H1 (cell line): Measurements from ENCODE around the gene KLHL17. TPM values are rescaled to one million over a fixed set of nuclear protein-coding genes. Genes with fewer than 3 reads are reported as not detected.

Experiments used
- CTCF ChIA-PET: fragments of 300-600 bp; sonication (Branson Sonifier 250); formaldehyde crosslinking; loops from one replicate; lab custom pipeline; 2021; ENCODE audit not compliant: partially characterized antibody; lab: Charles Lee
- POLR2A ChIA-PET: fragments of 300-600 bp; sonication (Branson Sonifier 250); formaldehyde crosslinking; loops from one replicate; lab custom pipeline; 2021; ENCODE audit warnings: inconsistent platforms; ENCODE audit not compliant: partially characterized antibody; lab: Charles Lee
- DNase-seq, 2 experiments: peaks; one replicate each; pipeline versions ENCODE4 v3.0.0 to v3.0.0-alpha.2; 2010 to 2022; ENCODE audit warnings: low spot score in 2 of 2, low read depth in 1 of 2, mixed read lengths in 1 of 2
- FAIRE-seq: peaks from 2 replicates; lab custom pipeline; 2011; peaks lifted over from hg19 to GRCh38; lab: Jason Lieb, UNC
- H2AFZ ChIP-seq: 2 replicates; pipeline ENCODE4 v1.8.1; 2012; ENCODE audit warnings: low read length, inconsistent platforms
- H2AK5ac ChIP-seq: 2 replicates; pipeline ENCODE4 v1.6.1; 2013; ENCODE audit warnings: low read depth, low read length
- H2BK120ac ChIP-seq: replicated peaks from 2 replicates; pipeline ENCODE3; 2013; ENCODE audit warnings: low read depth, low read length, inconsistent platforms
- H2BK12ac ChIP-seq: 2 replicates; pipeline ENCODE4 v1.6.1; 2013; ENCODE audit warnings: low read depth, low read length
- H2BK15ac ChIP-seq: 2 replicates; pipeline ENCODE4 v1.6.1; 2013; ENCODE audit warnings: low read length
- H2BK20ac ChIP-seq: 2 replicates; pipeline ENCODE4 v1.6.1; 2013; ENCODE audit warnings: low read length
- H2BK5ac ChIP-seq: 2 replicates; pipeline ENCODE4 v1.6.1; 2013; ENCODE audit warnings: low read depth, low read length
- H3K14ac ChIP-seq: 2 replicates; pipeline ENCODE4 v1.6.1; 2013; ENCODE audit warnings: inconsistent platforms; ENCODE audit not compliant: insufficient read length
- H3K18ac ChIP-seq: 2 replicates; pipeline ENCODE4 v1.6.1; 2013; ENCODE audit warnings: low read length; ENCODE audit errors: extremely low read depth
- H3K23ac ChIP-seq: 2 replicates; pipeline ENCODE4 v1.6.1; 2013; ENCODE audit warnings: inconsistent platforms; ENCODE audit not compliant: insufficient read length
- H3K23me2 ChIP-seq: 2 replicates; pipeline ENCODE4 v1.6.1; 2013; ENCODE audit warnings: low read depth, low read length
- H3K27ac ChIP-seq: 2 replicates; pipeline ENCODE4 v1.6.1; 2011; ENCODE audit warnings: low read depth, low read length, inconsistent platforms
- H3K27me3 ChIP-seq, 4 experiments: replicated peaks in 1 of 4; 1 replicate in 1 of 4; 2 replicates in 3 of 4; pipeline versions ENCODE4 v1.6.1 to v1.8.1; 2011 to 2013; ENCODE audit warnings: low read length in 3 of 4, mild to moderate bottlenecking in 3 of 4, inconsistent platforms in 2 of 4, mixed read lengths in 2 of 4, moderate library complexity in 1 of 4; ENCODE audit not compliant: control insufficient read depth in 3 of 4, insufficient read depth in 3 of 4; ENCODE audit errors: extremely low read depth in 1 of 4
- H3K36me3 ChIP-seq, 4 experiments: 2 replicates each; pipeline versions ENCODE4 v1.6.1 to v1.8.1; 2011 to 2013; ENCODE audit warnings: mild to moderate bottlenecking in 4 of 4, low read length in 3 of 4, moderate library complexity in 2 of 4, control low read depth in 1 of 4, inconsistent platforms in 1 of 4; ENCODE audit not compliant: insufficient read depth in 4 of 4, control insufficient read depth in 2 of 4
- H3K4ac ChIP-seq: replicated peaks from 2 replicates; pipeline ENCODE3; 2013; ENCODE audit warnings: low read length, low read depth, mixed read lengths, inconsistent platforms; ENCODE audit not compliant: insufficient read length
- H3K4me1 ChIP-seq, 4 experiments: replicated peaks in 1 of 4; 1 replicate in 1 of 4; 2 replicates in 3 of 4; pipeline versions ENCODE4 v1.6.1 to v1.8.1; 2011 to 2013; ENCODE audit warnings: low read length in 3 of 4, inconsistent platforms in 2 of 4, mixed read lengths in 1 of 4; ENCODE audit not compliant: insufficient read depth in 4 of 4, control insufficient read depth in 3 of 4
- H3K4me2 ChIP-seq, 2 experiments: 2 replicates each; pipeline versions ENCODE4 v1.6.1 to v1.8.1; 2011 to 2013; ENCODE audit warnings: low read depth in 2 of 2, low read length in 2 of 2, control low read depth in 1 of 2, inconsistent platforms in 1 of 2, mild to moderate bottlenecking in 1 of 2; ENCODE audit not compliant: insufficient read depth in 1 of 2
- H3K4me3 ChIP-seq, 4 experiments: fragments of 200-600, 300-600 bp in 1 of 4; sonication (generic), shearing (Covaris generic), sonication (Bioruptor Twin) in 1 of 4; 2 replicates each; pipeline versions ENCODE4 v1.5.1 to v1.8.1; 2011 to 2016; ENCODE audit warnings: low read length in 4 of 4, low read depth in 3 of 4, control low read depth in 2 of 4, inconsistent platforms in 2 of 4, mild to moderate bottlenecking in 2 of 4, mixed read lengths in 1 of 4, moderate library complexity in 1 of 4; ENCODE audit not compliant: insufficient read depth in 2 of 4; ENCODE audit errors: extremely low read depth in 1 of 4
- H3K56ac ChIP-seq: replicated peaks from 2 replicates; pipeline ENCODE3; 2013; ENCODE audit warnings: low read depth, mild to moderate bottlenecking, mixed read lengths, low read length, inconsistent platforms; ENCODE audit not compliant: insufficient read length
- H3K79me1 ChIP-seq: 2 replicates; pipeline ENCODE4 v1.6.1; 2013; ENCODE audit warnings: low read depth, low read length, control low read depth
- H3K79me2 ChIP-seq, 2 experiments: 2 replicates each; pipeline versions ENCODE4 v1.6.1 to v1.8.1; 2012 to 2013; ENCODE audit warnings: low read length in 2 of 2, mild to moderate bottlenecking in 2 of 2, inconsistent platforms in 1 of 2; ENCODE audit not compliant: insufficient read depth in 2 of 2, control insufficient read depth in 1 of 2
- H3K9ac ChIP-seq, 4 experiments: replicated peaks in 1 of 4; 1 replicate in 1 of 4; 2 replicates in 3 of 4; pipeline versions ENCODE4 v1.6.1 to v1.8.1; 2011 to 2013; ENCODE audit warnings: low read depth in 3 of 4, low read length in 3 of 4, control low read depth in 2 of 4, mild to moderate bottlenecking in 2 of 4, moderate library complexity in 2 of 4, inconsistent platforms in 1 of 4; ENCODE audit errors: extremely low read depth in 1 of 4
- H3K9me3 ChIP-seq, 2 experiments: 2 replicates each; pipeline versions ENCODE4 v1.6.1 to v1.8.1; 2012 to 2013; ENCODE audit warnings: mild to moderate bottlenecking in 2 of 2, moderate library complexity in 2 of 2, control low read depth in 1 of 2, inconsistent platforms in 1 of 2, low read depth in 1 of 2, low read length in 1 of 2, mixed read lengths in 1 of 2; ENCODE audit not compliant: insufficient read depth in 2 of 2
- H4K20me1 ChIP-seq, 2 experiments: replicated peaks in 1 of 2; 2 replicates each; pipeline versions ENCODE3 to v1.8.1; 2011 to 2013; ENCODE audit warnings: inconsistent platforms in 2 of 2, low read length in 2 of 2, mild to moderate bottlenecking in 1 of 2; ENCODE audit not compliant: insufficient read depth in 2 of 2, control insufficient read depth in 1 of 2
- H4K5ac ChIP-seq: 2 replicates; pipeline ENCODE4 v1.6.1; 2013; ENCODE audit warnings: low read length, low read depth, mixed read lengths, inconsistent platforms; ENCODE audit not compliant: insufficient read length
- H4K8ac ChIP-seq: 2 replicates; pipeline ENCODE4 v1.8.0; 2013; ENCODE audit warnings: mild to moderate bottlenecking, moderate library complexity, low read length, inconsistent platforms; ENCODE audit not compliant: insufficient read depth; ENCODE audit errors: extremely low read depth
- H4K91ac ChIP-seq: replicated peaks from 2 replicates; pipeline ENCODE3; 2013; ENCODE audit warnings: low read length, mixed read lengths, inconsistent platforms; ENCODE audit not compliant: insufficient read length
- CTBP2 ChIP-seq: IDR thresholded peaks from 2 replicates; pipeline ENCODE4 v1.7.0; 2011; ENCODE audit warnings: borderline replicate concordance, mild to moderate bottlenecking, moderate library complexity, mixed read lengths, low read length; ENCODE audit not compliant: insufficient read depth, insufficient read length
- TCF12 ChIP-seq: IDR thresholded peaks from 2 replicates; pipeline ENCODE4 v1.6.1; 2011; ENCODE audit warnings: low read depth, mild to moderate bottlenecking, low read length
- WGBS, 2 experiments: shearing (Covaris generic) in 1 of 2; methylation state at CpG; one replicate each; pipeline versions ENCODE4 v1.1.6 to v1.1.7; 2013 to 2015; ENCODE audit warnings: low lambda C conversion rate in 2 of 2, mixed read lengths in 2 of 2, inconsistent platforms in 1 of 2, low coverage in 1 of 2, missing lambda C conversion rate in 1 of 2; ENCODE audit not compliant: insufficient replicate concordance in 2 of 2, insufficient coverage in 1 of 2, insufficient read length in 1 of 2; ENCODE audit errors: extremely low coverage in 1 of 2, missing lambda C conversion rate in 1 of 2; 5-methylcytosine and 5-hydroxymethylcytosine counted together
- polyA plus RNA-seq, 7 experiments: library from polyadenylated mRNA; depleted of rRNA in 3 of 7; stranded (reverse) in 5 of 7; unstranded in 2 of 7; fragments of >200 nt in 5 of 7; fragments of 200-250 nt in 2 of 7; gene quantifications; 1 replicate in 5 of 7; 2 replicates in 1 of 7; 4 replicates in 1 of 7; pipeline versions ENCODE4 v1.2.1 to v1.2.3, GENCODE V29; 2011 to 2013; ENCODE audit warnings: missing spikeins in 2 of 7, mixed read lengths in 2 of 7
- total RNA-seq: library from RNA; stranded (reverse); fragmentation: NEBNext Ultra II Directional; extraction: Animal tissue kit (Norgen Biotek cat#: 25700); gene quantifications from 2 replicates; pipeline ENCODE4 v1.2.1, GENCODE V29; 2021

KLHL17 gene
- total and polyA plus RNA-seq, 2 of the 8 experiments (the other 6 are each of a cell fraction or from before 2014, with no cell fraction given) = 32.6 to 36.1 TPM

- H3K36me3 ChIP-seq = no peaks in the 10 kb centered on the region
- no peak overlapping the region for H2BK12ac ChIP-seq
- no peak overlapping the region for H2AFZ ChIP-seq
- no peak overlapping the region for H2BK5ac ChIP-seq
- no peak overlapping the region for H2BK20ac ChIP-seq
- H4K8ac ChIP-seq = peak overlapping the region; percentile 21
- DNase-seq = no peak
- H3K4ac ChIP-seq = no peak overlapping the region
- H3K79me1 ChIP-seq = no peaks in the 10 kb centered on the region
- no peak overlapping the region for H4K91ac ChIP-seq
- CTCF ChIA-PET = interaction anchor here (1.1 to 2.5 kb wide), 4 partner anchors 11 to 68 kb away, joined by 4 to 14 read pairs (median 5); no protein-coding TSS in a partner anchor
- H2BK120ac ChIP-seq = no peak overlapping the region
- no peak overlapping the region for H2BK15ac ChIP-seq
- WGBS, 2 experiments = 82% methylated on average over 29 of the region's 31 CpGs; no CpG with 5 or more reads in 1 of the 2 experiments
- H3K4me1 ChIP-seq = peaks cover 0 to 11% (median 8%) of the 10 kb centered on the region in 4 experiments; a peak in 6 of 7 replicates
- no peaks in the 10 kb centered on the region for H3K79me2 ChIP-seq
- no peak overlapping the region for H2AK5ac ChIP-seq
- no peak for TF ChIP-seq CTBP2
- no peak for TF ChIP-seq TCF12
- POLR2A ChIA-PET = interaction anchor here (1.1 to 1.3 kb wide), 3 partner anchors 10 to 25 kb away, joined by 3 read pairs; no protein-coding TSS in a partner anchor
- H3K23ac ChIP-seq = no peak overlapping the region
- H4K5ac ChIP-seq = no peak overlapping the region
- H3K4me2 ChIP-seq = no peak overlapping the region
- H4K20me1 ChIP-seq = peaks cover 6 to 15% of the 10 kb centered on the region in 2 experiments
- H3K23me2 ChIP-seq = no peaks in the 10 kb centered on the region
- H3K56ac ChIP-seq = no peak overlapping the region
- H3K14ac ChIP-seq = no peak overlapping the region
- H3K4me3 ChIP-seq = no peak overlapping the region
- no peak overlapping the region for H3K27ac ChIP-seq
- H3K9me3 ChIP-seq = no peaks in the 10 kb centered on the region; a peak in 1 of 4 replicates
- H3K18ac ChIP-seq = no peak overlapping the region
- peaks cover 17 to 94% (median 70%) of the 10 kb centered on the region in 4 experiments for H3K27me3 ChIP-seq
- H3K9ac ChIP-seq = no peak overlapping the region
- no peak for FAIRE-seq
Observed at GRCh38 chr1:916173-917075, 44.0 kb upstream of the KLHL17 start.
